ENCODE data around the gene MAGEA9B.
"Not testable (repeated sequence)": the region's sequence is repeated elsewhere in the genome, so short reads cannot be mapped to it uniquely, and the experiment has no call there.

MAGEA9B gene

DNA sequence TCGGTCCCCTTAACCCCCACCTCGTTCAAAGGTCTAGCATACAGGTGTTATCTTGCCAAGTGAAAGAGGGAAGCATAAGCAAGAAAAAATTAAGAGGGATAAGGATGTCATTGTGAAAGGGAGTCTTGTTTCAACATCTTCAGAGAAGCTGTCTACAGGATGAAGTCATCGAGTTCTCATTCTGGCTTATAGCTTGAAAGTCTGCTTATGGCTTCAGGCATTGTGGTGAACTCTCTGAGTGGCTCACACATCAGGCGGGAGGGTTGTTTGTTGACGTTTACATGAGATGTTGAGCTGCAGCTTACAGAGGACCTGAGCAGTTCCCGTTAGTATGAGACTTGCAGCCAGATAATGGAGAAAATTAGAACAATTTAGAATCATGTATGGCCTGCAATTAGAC lies 16.6 kb downstream of the MAGEA9B start:
- DNase-seq = no peak

DNA sequence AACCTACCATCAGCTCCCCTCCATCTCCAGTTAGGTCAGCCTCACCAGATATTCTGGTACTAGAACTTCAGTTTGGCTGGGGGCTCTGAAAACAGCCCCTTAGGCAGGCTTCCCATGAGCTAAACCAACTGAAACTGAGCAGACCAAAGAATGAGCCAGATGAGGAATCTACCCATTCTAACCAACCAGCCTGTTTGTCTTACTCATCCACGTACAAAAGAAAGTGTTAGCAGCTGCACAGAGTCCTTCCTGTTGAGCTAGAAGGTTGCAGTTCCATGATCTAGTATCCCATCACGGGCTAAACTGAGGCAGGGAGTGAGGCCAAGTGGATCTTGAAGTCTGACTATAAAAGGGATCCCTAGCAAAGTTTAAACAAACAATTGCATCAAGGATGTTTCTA lies 17.5 kb downstream of the MAGEA9B start:
- DNase-seq = peak in 1 of 5 experiments; percentile 39

DNA sequence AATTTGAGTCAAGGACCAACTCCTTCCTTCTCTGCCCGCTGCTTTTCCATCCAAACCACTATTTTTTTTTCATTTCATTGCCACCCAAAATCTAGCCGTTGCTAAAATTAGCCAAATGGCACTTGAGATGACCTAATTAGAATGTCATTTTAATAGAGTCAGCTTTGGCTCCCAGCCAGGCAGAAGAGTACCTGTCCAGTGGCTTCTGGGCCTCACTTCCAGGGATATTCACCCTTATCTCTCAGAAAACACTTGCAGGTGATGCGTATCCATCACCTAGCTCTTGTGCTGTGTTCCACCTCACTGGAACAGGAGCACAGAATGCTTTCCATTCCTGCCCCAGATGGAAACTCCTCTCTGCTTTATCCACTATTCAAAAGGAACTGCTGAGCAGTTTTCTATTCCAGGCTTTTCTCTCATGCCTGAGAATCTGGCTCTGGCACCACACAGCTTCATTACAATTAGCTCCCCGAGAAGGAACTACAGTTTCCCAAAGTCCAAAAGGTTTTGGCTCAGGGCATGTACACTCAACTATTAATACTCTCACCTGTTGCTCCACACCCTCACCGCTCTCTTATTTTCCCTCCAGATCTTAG lies 18.5 kb downstream of the MAGEA9B start:
- no peak for DNase-seq

DNA sequence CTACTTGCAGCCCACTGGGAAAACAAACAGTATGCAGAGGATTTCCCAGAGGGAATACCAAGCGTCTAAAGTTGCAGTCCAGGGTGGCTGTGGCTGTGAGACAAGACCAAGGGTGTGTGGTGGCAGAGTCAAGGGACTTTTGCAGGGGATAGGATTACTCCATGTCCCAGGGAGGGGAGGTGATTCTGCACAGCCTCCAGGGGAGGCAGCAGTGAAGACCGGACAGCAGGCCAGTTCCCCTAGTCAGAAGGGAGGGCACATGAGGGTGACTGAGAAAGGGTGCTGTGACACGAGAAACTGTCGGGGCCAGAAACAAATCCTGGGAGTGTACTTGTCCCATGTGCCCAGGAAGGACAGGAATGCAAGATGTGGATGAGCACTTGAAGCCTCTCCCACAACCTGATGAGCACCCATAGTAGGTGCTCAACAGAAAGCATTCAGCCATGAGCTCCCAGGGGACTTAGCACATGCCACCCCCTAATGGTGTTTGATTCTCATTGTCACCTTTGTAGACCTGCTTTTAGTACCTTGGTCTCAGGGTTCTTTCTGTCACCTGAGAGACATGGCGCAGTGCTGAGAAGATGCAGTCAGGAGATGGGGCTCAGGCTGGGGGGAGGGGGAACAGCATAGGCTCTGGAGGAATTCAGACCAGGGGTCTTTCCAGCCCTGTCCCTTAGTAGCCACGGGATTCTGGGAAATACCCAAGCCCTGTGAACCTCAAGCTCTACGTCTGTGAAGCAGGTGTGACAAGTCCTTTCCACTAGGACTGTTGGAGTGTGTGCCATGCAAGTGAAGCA lies 19.4 kb downstream of the MAGEA9B start:
- DNase-seq = no peak

DNA sequence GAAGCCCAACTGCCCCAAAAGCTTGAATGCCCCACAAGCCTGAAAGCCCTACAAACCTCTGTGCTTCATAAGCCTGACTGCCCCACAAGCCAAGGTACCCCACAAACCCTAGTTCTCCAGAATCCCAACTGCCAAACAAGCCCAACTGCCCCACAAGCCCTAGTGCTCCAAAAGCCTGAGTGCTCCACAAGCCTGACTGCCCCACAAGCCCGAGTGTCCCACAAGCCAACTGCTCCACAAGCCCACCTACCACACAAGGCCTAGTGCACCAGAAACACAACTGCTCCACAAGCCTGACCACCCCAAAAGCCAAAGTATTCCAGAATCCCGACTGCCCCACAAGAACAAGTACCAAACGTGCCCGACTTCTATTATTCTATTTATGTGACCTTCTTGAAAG lies 23.9 kb downstream of the MAGEA9B start:
- no peak for DNase-seq

DNA sequence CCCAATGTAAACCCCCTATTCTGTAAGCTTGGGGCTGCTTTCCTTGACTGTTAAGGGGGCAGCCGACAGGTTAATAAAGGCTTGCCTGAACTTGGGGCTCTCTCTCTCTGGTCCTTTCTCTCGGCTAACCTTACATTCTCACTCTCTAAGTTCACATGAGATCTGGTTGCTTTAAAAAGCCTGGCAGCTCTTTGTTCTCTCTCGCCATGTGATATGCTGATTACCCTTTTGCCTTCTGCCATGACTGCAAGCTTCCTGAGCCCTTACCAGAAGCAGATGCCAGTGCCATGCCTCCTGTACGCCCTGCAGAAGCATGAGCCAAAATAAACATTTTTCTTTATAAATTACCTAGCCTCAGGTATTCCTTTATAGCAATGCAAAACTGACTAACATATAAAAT lies 32.0 kb downstream of the MAGEA9B start:
- DNase-seq = not testable (repeated sequence)

DNA sequence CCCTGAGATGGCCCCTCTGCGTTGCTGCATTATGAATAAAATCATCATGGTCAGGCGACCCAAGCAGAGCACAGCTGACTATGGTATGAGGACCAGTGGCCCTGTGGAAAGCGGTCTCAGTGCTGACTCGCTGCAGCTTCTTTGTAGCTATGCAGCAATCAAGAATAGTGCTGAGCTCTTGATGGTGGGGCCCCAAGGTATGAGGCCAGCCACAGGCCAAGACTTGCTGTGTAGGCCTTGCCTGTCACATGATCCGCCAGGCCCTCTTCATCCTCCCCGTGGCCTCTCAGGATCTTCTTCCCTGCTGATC lies 35.4 kb downstream of the MAGEA9B start:
- DNase-seq = not testable (repeated sequence)

DNA sequence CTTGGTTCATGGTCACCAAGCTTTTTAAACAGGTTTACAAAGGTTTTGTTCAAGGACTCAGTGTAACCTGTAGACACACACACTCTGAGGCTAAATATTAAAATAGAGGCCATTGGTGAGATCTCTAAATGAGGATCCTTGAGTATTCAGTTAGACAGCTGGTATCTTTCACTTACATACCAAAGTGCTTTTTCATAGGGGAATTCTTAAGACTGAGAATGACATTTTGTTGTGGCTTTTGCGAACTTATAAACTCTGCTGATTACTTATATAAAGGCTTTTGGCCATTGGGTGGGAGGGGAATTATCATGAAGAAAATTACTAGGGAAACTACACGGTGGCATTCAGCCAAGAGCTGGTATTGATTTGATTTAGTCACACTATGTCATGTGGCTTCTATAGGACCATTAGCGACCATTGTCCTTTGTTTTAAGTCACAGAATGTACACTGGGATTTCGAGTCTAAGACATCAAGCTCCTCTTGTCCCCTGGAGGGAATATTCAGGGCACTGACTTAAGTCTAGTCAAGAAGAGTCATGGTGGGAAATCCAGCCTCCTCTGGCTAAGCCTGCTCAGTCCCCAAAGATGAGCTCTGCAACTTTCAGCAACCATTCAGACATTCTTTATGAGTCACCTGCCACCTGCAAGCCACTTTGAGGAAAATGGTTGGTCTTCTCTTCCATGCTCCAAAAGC lies 35.9 kb downstream of the MAGEA9B start:
- not testable (repeated sequence) for DNase-seq

DNA sequence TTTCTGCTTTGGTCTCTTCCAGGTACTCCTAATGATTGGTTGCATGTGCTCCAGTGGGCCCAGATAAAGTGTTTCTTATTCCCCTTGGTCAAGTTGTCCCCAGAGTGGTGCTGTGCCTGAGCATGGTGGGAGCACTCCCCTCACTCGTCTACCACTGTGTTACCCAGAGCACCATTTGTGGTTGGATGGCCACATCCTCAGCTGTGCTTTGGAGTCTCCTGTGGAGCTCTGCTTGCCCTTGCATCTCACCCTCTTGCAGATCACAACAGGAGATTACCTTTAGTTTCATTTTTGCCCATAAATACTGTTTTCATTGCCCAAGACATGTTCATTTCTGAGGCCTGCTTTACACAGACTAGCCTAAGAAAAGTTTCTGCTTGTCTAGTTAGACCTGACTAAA lies 36.8 kb downstream of the MAGEA9B start:
- DNase-seq = not testable (repeated sequence)

DNA sequence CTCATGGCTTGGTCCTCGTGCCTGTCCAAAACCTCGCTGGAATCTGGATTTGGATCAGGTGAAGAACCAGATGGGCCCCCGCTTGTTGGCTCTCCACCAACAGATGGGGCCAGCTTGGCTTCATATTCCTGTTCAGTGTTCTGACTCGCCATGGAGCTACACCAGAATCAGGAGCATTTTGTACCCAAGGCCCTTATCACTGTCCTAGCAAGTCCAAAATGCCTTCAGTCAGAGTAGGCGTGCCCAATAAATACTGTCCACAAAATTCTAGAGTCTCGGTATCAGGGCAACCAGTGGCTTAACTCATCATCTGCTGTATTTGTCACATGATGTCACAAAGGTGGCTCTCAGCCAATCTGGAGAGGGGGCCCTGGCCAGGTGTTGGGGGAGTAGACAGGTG lies 37.6 kb downstream of the MAGEA9B start, which contains the start of gene HSFX3:
Gene HSFX3 (minus strand): TSS at position 224 of the 400 bp plus-strand sequence. CDS start 72 bp downstream, at position 152.
- not testable (repeated sequence) for DNase-seq

DNA sequence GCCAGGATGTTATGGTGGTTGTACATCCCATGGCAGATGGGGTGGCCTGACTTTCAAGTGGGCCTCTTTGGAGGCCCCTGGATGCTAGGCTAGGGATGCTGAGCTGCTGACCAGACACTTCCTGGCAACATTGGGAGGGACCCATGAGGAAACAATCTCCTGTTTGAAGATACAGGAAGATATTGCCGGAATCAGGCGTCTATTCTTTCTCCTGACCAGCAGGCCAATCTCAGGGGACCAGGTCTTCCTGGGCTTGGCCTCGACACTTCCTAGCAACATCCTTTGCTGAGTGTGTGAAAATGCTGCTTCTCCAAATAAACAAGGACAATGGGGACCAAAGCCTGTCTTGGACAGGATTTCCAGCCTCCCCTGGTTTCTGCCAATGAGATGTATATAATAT lies 39.5 kb downstream of the MAGEA9B start:
- DNase-seq = not testable (repeated sequence)

DNA sequence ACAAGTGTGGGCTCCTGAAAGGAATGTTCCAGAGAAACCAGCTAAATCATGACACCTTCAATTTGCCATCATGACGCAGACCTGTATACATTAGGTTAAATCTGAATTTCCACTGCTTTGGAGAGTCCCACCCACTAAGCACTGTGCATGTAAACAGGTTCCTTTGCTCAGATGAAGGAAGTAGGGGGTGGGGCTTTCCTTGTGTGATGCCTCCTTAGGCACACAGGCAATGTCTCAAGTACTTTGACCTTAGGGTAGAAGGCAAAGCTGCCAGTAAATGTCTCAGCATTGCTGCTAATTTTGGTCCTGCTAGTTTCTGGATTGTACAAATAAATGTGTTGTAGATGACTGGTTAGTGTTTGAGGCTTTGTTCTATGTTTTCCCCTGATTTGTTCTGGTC lies 40.3 kb downstream of the MAGEA9B start:
- not testable (repeated sequence) for DNase-seq

DNA sequence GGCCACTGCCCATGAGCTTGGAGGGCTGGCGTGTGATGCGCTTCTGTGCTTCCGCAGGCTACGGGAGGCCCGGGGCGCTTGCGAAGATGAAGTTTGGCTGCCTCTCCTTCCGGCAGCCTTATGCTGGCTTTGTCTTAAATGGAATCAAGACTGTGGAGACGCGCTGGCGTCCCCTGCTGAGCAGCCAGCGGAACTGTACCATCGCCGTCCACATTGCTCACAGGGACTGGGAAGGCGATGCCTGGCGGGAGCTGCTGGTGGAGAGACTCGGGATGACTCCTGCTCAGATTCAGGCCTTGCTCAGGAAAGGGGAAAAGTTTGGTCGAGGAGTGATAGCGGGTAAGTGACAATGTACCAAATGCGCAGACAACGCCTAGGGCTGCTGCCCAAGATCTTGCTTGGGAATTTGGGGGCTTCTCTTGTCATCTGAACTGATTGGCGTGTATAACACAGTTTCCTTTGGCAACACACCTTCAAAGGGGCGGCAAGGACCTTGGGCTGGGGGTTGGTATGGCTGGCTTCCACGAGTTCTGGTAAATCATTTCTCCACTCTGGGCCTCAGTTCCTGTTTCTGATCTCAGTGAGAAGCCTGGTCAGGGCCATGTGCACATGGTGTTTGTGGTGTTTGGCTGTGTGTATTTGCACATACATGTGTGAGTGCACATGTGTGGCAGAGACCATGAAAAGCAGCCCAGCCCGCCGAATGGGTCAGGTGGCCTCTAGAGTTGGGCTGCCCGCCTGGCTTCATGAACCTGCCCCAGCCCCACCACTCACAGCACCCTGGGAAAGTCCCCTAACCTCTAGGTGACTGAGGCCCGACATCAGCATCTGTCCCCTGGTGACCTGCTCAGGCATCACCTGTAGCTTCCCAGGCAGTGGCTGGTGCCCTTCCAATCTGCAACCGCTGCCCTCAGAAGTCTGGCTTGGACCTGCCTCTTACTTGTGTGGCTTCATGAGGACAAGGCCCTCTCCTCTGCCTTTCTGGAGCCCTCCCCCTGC lies 41.4 kb downstream of the MAGEA9B start:
- peak in 1 of 5 experiments; percentile 11 for DNase-seq

DNA sequence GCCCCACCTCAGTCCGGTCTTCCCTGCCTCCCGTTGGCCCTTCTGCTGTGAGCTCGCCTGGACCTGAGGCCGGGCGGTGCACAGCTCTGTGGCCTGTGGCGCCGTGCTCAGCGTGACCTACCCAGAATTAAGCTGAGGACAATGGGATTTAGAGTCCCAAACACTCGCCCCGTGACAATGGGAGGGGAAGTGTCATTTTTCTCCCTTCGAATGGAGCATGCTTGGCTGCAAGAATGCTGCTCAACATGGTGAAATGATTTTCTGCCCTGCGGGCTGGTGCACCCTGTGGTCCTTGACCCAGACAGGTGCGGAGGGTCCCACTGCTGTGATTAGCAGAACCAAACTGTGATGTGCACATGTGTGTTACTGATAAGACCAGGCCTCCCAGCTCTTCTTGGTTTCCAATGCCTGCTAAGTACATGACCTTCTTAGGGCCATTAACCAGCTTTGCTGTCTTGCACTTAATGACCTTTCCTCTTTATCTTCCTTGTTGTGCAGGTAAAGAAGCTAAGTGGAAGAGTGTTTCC lies 45.7 kb downstream of the MAGEA9B start:
- no peak for DNase-seq

DNA sequence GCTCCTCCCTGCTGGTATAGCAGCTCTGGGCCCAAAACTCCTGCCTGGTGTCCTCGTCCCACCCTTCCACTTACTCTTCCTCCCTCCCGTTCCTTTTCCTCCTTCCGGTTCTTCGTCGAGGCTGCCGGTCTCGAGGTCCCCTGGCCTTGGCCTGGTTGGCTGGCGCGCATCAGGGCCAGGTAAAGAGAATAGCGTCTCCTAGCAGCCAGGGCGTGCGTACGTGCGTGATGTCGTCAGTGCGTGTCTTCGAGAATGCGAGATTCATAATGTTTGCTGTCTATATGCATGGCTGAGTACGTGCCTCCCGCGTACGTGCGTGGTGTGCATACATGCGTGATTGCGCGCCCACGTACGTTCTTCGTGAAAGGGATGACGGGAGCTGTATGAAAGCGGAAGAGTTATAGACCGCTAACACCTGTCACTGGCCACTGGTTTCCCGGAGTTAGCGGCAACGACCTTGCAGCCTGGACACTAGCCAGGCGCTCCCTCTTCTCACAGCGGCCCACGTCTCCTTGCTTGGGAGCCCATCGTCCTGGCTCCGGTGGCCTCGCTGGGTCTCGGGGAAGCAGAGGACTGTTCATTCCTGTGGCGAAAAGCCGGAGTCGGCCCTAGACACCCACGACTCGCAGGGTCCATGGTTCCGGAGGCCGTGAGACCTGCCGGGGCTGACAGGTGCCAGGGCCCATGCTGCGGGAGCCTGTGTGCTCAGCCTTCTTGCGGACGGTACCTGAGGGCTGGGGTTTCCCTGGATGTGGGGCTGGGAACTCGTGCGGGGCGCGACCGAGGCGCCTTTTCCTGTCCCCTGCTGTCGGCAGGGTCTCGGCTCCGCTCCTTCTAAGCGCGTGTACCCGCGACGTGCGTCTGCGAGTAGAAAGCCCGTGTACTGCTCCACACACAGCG lies 46.4 kb downstream of the MAGEA9B start, which contains the start of gene EOLA1:
Gene EOLA1 (plus strand): TSS at position 392 of the 900 bp plus-strand sequence. CDS start 4,619 bp downstream, outside the sequence.
- DNase-seq = peak; percentile 55 to 99 (median 86)

DNA sequence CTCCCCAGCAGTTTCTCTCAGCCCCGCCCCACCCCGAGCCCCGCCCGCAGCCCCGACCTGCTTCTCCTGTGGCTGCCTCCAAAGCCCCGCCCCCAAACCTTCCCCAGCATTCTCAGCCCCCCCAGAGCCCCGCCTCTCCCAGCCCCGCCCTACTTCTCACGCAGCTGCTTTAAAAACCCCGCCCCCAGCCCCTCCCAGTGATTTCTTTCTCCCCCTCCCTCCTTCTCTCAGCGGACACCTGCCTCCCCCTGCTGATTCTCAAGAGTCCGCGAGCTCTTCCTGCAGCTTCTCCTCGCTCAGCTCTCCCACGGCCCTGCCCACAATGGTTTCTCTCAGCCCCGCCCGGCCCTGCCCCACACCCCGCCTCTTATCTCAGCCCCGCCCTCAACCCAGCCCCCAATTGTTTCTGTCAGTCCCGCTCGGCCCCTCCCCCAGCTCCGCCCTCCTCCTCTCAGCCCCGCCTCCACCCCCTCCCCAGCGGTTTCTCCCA lies 47.1 kb downstream of the MAGEA9B start:
- DNase-seq = peak; percentile 78 to 92 (median 81)

DNA sequence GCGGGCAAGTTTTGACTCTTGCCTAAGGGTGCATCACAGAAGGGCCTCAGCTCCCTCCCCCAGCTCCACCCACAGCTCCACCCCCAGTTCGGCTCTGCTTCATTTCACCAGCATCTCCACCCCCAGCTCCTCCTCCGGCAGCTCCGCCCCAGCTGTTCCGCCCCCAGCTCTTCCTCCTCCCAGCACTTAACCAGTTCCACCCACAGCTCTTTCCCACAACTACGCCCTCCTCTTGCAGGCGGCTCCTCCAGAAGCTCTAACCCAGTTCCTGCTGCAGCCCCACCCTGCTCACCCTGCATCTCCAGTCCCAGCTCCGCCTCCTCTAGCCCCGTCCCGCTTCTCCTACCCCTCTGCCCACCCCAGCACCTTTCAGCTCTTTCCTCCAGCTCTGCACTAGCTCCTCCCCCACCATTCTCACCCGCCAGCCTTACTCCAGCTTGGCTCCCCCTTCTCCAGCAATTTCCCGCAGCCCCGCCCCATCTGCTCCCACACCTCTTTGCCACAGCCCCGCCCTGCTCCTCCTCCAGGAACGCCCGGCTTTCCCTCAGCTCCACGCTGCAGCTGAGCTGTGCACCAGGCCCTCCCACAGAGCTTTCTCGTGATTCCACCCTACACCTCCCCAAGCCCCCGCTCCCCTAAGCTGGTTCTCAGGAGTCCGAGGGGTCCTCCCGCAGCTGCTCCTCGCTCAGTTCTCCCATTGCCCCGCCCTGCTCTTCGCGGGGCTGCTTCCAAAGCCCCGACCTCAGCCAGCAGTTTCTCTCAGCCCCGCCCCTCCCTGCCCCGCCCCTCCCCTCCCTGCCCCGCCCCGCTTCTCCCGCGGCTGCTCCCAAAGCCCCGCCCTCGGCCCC lies 47.8 kb downstream of the MAGEA9B start:
- peak; percentile 53 to 98 (median 84) for DNase-seq

DNA sequence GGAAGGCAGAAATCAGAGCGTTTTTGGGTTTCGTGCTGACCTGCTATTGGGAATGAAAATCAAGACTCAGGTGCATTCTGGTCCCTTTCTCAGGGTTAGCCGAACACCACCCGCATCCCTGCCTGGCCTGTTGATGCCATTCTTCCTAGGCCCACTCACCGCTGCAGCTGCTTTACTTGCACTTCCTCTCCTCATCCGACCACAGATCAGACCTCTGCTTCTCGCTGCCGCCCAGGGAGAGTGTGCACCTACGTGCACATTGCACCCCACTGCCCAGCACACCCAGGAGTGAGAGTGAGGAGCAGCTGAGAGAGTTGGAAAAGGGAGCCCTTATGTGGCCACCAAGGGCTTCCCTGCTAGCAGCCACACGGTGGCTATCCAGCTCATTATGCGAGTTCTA lies 49.8 kb downstream of the MAGEA9B start:
- DNase-seq = not testable (repeated sequence)

DNA sequence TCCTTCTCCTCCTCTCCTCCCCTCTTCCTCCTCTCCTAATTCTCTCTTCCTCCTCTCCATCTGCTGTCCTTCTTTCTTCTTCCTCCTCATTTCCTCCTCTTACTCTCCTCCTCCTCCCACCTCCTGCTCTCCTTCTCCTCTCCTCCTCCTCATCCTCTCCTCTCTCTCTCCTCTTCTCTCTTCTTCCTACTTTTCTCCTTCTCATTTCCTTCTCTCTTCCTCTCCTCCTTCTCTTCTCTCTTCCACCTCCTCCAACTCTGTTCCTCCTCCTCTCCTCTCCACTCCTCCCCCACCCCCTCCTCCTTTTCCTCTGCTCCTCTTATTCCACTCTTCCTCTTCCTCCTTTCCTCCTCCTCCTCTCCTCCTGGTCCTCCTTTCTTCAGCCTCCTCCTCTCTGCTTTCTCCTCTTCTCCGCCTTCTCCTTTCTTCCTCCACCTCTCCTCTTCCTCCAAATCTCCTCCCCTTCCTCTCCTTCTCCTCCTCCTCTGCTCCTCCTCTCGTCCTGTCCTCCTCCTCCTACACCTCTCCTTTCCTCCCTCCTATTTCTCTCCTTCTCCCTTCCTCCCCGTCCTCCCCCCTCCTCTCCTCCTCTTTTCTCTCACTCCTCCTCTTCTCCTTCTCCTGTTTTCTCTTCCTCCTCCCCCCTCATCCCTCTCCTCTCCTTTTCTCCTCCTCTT lies 52.2 kb downstream of the MAGEA9B start:
- DNase-seq = not testable (repeated sequence)

Measured in T-helper 2 cell (primary cell).